ENCODE measurements around the gene TRMT1L. TPM values are rescaled to one million over a fixed set of nuclear protein-coding genes. Genes with fewer than 3 reads are reported as not detected.

TRMT1L gene
- total RNA-seq, 1 donor from 2014 or later: 16.0 TPM

GRCh38 chr1:185112356-185112755 lies 44.4 kb downstream of the TRMT1L start:
- ATAC-seq (no peak), DNase-seq (no peak)
- Histone ChIP-seq H3K27ac (no peak overlapping the region), H3K27me3 (no peaks in the 10 kb centered on the region), H3K4me1 (no peaks in the 10 kb centered on the region), H3K36me3 (no peaks in the 10 kb centered on the region), H3K9me3 (peaks cover 10% of the 10 kb centered on the region), H3K4me3 (no peak overlapping the region)
- TF ChIP-seq CTCF (IDR thresholded peaks at IDR 0.05): no peak
- intact Hi-C loops (cut with DNase I): no loop called here

GRCh38 chr1:185111873-185112272 lies 44.9 kb downstream of the TRMT1L start:
- no peak for TF ChIP-seq CTCF (IDR thresholded peaks at IDR 0.05)
- intact Hi-C loops (cut with DNase I): no loop called here
- Histone ChIP-seq H3K27me3 (no peaks in the 10 kb centered on the region), H3K4me3 (no peak overlapping the region), H3K36me3 (no peaks in the 10 kb centered on the region), H3K4me1 (no peaks in the 10 kb centered on the region), H3K9me3 (peaks cover 10% of the 10 kb centered on the region), H3K27ac (no peak overlapping the region)
- no peak for ATAC-seq
- DNase-seq: no peak

DNA sequence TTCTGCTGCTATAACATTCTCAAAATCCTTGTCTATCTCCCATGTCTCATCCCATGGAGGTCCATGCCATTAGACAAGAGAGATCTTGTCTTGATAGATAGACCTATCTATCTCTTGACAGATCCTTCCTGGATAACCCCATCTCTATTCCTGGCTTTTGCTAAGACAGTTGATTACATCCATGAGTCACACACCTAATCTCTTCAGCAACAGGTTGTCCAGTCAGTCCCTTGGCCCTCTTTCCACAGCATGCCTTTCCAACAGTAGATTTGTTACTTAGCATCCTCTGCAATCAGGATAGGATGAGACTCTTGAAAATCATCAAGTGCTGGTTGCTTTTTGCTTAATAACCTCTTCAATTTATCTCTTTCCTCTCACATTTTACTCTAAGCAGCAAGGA lies 46.6 kb downstream of the TRMT1L start:
- Histone ChIP-seq H3K4me3 (no peak overlapping the region), H3K27me3 (no peaks in the 10 kb centered on the region), H3K27ac (no peak overlapping the region), H3K9me3 (peaks cover 10% of the 10 kb centered on the region), H3K4me1 (no peaks in the 10 kb centered on the region), H3K36me3 (no peaks in the 10 kb centered on the region)
- no peak for TF ChIP-seq CTCF (IDR thresholded peaks at IDR 0.05)
- intact Hi-C loops (cut with DNase I): no loop called here
- DNase-seq: no peak
- ATAC-seq: no peak

GRCh38 chr1:185108321-185108720 lies 48.4 kb downstream of the TRMT1L start:
- Histone ChIP-seq H3K27ac (no peak overlapping the region), H3K36me3 (no peaks in the 10 kb centered on the region), H3K27me3 (no peaks in the 10 kb centered on the region), H3K4me3 (no peak overlapping the region), H3K4me1 (no peaks in the 10 kb centered on the region), H3K9me3 (peaks cover 10% of the 10 kb centered on the region)
- intact Hi-C loops (cut with DNase I): no loop called here
- no peak for TF ChIP-seq CTCF (IDR thresholded peaks at IDR 0.05)
- ATAC-seq: no peak
- DNase-seq: no peak

- Histone ChIP-seq H3K4me1 (no peaks in the 10 kb centered on the region), H3K36me3 (peaks cover 6% of the 10 kb centered on the region), H3K27ac (no peak overlapping the region), H3K27me3 (no peaks in the 10 kb centered on the region), H3K9me3 (peaks cover 10% of the 10 kb centered on the region), H3K4me3 (no peak overlapping the region)
- ATAC-seq (no peak), DNase-seq (no peak)
- intact Hi-C loops (cut with DNase I): no loop called here
- no peak for TF ChIP-seq CTCF (IDR thresholded peaks at IDR 0.05)
Measured at GRCh38 chr1:185105121-185105520, 51.6 kb downstream of the TRMT1L start.

DNA sequence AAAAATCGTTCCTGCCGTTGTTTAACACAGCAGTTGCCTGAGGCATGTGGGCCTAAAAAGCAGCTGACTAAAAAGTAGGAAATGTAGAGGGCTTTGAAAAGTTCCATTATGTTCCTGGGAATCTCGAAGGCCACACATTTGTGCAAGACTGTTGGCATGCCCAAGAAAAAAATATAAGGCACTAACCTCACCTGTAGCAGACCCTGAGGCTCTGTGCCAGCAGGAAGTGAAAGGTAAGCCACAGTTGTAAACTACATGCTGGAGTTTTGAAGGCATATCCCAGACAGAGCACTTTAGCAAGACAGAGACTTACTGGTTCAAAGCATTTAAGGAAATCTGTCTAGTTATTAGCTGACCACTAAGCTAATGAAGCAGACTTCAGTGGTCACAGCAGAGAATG lies 52.7 kb downstream of the TRMT1L start:
- no peak overlapping the region for H3K4me3 ChIP-seq

More for the DNA sequence above, 52.7 kb downstream of the TRMT1L start:
- Histone ChIP-seq H3K27ac (no peak overlapping the region), H3K36me3 (peaks cover 10% of the 10 kb centered on the region), H3K4me1 (no peaks in the 10 kb centered on the region), H3K9me3 (peaks cover 8% of the 10 kb centered on the region), H3K27me3 (no peaks in the 10 kb centered on the region)
- DNase-seq (no peak), ATAC-seq (no peak)
- no peak for TF ChIP-seq CTCF (IDR thresholded peaks at IDR 0.05)
- intact Hi-C loops (cut with DNase I): no loop called here

Measured in upper lobe of right lung (tissue), 1 donor.